B cell (primary cell): ENCODE measurements around the gene MRTFB. TPM values are rescaled to one million over a fixed set of nuclear protein-coding genes. Genes with fewer than 3 reads are reported as not detected.
A peak's percentile ranks its signal among the peaks of the same experiment; 100 is the strongest.

ENCODE experiments used
- ATAC-seq: fragments of 200-7000 bp; cut with Tn5 transposase; one replicate; pipeline ENCODE4 v1.10.0; 2021; ENCODE audit warnings: low read depth, mild to moderate bottlenecking, moderate number of reproducible peaks, moderate library complexity
- CTCF ChIA-PET: fragments of 350-600 bp; sonication (Branson Sonifier 250); formaldehyde crosslinking; loops from one replicate; lab custom pipeline; 2021; ENCODE audit warnings: antibody characterized with exemption, inconsistent platforms; lab: Charles Lee
- POLR2A ChIA-PET: fragments of 350-600 bp; sonication (Branson Sonifier 250); formaldehyde crosslinking; loops from one replicate; lab custom pipeline; 2021; ENCODE audit warnings: antibody characterized with exemption; lab: Charles Lee
- DNase-seq: peaks from one replicate; pipeline ENCODE4 v3.0.0; 2013
- H2AFZ ChIP-seq: 2 replicates; pipeline ENCODE4 v1.6.1; 2012; ENCODE audit warnings: mild to moderate bottlenecking, low read depth, low read length; ENCODE audit not compliant: insufficient read depth, poor library complexity, severe bottlenecking
- H3K27ac ChIP-seq, 2 donors: 1 replicate in 1 of 2; 2 replicates in 1 of 2; pipeline ENCODE4 v1.5.1; 2012 to 2013; ENCODE audit warnings: low read length in 2 of 2, mild to moderate bottlenecking in 2 of 2, moderate library complexity in 1 of 2
- H3K27me3 ChIP-seq, 4 experiments: fragments of 200-600 bp in 1 of 4; sonication (generic) in 1 of 4; replicated peaks in 1 of 4; 1 replicate in 2 of 4; 2 replicates in 2 of 4; pipeline versions ENCODE4 v1.6.1 to v1.7.0; 2013 to 2016; ENCODE audit warnings: low read length in 3 of 4, mild to moderate bottlenecking in 2 of 4, mixed read lengths in 1 of 4, moderate library complexity in 1 of 4; ENCODE audit not compliant: insufficient read depth in 4 of 4, control insufficient read depth in 3 of 4; ENCODE audit errors: control extremely low read depth in 1 of 4
- H3K36me3 ChIP-seq, 2 experiments: replicated peaks in 1 of 2; 1 replicate in 1 of 2; 2 replicates in 1 of 2; pipeline versions ENCODE4 v1.6.1 to v1.7.1; 2013; ENCODE audit warnings: low read length in 1 of 2; ENCODE audit not compliant: insufficient read depth in 2 of 2, control insufficient read depth in 1 of 2; ENCODE audit errors: control extremely low read depth in 1 of 2, extremely low read depth in 1 of 2
- H3K4me1 ChIP-seq, 2 donors: fragments of 200-600 bp in 1 of 2; sonication (generic) in 1 of 2; 1 replicate in 1 of 2; 2 replicates in 1 of 2; pipeline versions ENCODE4 v1.5.1 to v1.6.1; 2013 to 2017; ENCODE audit warnings: low read length in 2 of 2; ENCODE audit not compliant: control insufficient read depth in 2 of 2, insufficient read depth in 2 of 2
- H3K4me2 ChIP-seq: replicated peaks from 2 replicates; pipeline ENCODE3; 2012; ENCODE audit warnings: mild to moderate bottlenecking, low read depth, low read length; ENCODE audit not compliant: poor library complexity, severe bottlenecking
- H3K4me3 ChIP-seq, 5 experiments: fragments of 200-600 bp in 1 of 5; sonication (generic) in 1 of 5; 1 replicate in 3 of 5; 2 replicates in 2 of 5; pipeline versions ENCODE4 v1.5.1 to v1.7.0; 2011 to 2016; ENCODE audit warnings: low read length in 4 of 5, mild to moderate bottlenecking in 4 of 5, low read depth in 2 of 5, control low read depth in 1 of 5, moderate library complexity in 1 of 5; ENCODE audit not compliant: insufficient read depth in 1 of 5; ENCODE audit errors: control extremely low read depth in 1 of 5, extremely low read depth in 1 of 5
- H3K79me2 ChIP-seq: fragments of 200-600 bp; sonication (generic); one replicate; pipeline ENCODE4 v1.6.0; 2016; ENCODE audit warnings: low read length; ENCODE audit not compliant: control insufficient read depth, insufficient read depth
- H3K9ac ChIP-seq: fragments of 200-600 bp; sonication (generic); 2 replicates; pipeline ENCODE4 v1.6.1; 2017; ENCODE audit warnings: mild to moderate bottlenecking, low read length, moderate library complexity
- H3K9me3 ChIP-seq, 3 donors: one replicate each; pipeline versions ENCODE4 v1.6.1 to v1.7.1; 2013; ENCODE audit warnings: low read length in 2 of 3; ENCODE audit not compliant: control insufficient read depth in 2 of 3, insufficient read depth in 1 of 3; ENCODE audit errors: control extremely low read depth in 1 of 3
- H4K20me1 ChIP-seq: 2 replicates; pipeline ENCODE4 v1.6.0; 2012; ENCODE audit warnings: mild to moderate bottlenecking, low read length; ENCODE audit not compliant: insufficient read depth, control insufficient read depth, poor library complexity, severe bottlenecking
- H3K27ac Mint-ChIP-seq: one replicate; pipeline ENCODE4 v1.8.0; 2021; ENCODE audit warnings: mixed read lengths
- H3K27me3 Mint-ChIP-seq: one replicate; pipeline ENCODE4 v1.8.0; 2021; ENCODE audit warnings: mixed read lengths
- H3K4me1 Mint-ChIP-seq: one replicate; pipeline ENCODE4 v1.8.0; 2021; ENCODE audit warnings: mixed read lengths
- H3K4me3 Mint-ChIP-seq: one replicate; pipeline ENCODE4 v1.8.0; 2021; ENCODE audit warnings: mixed read lengths
- H3K9me3 Mint-ChIP-seq: one replicate; pipeline ENCODE4 v1.8.0; 2022; ENCODE audit warnings: mixed read lengths; ENCODE audit not compliant: insufficient read depth
- EZH2 ChIP-seq: IDR thresholded peaks from 2 replicates; pipeline ENCODE4 v1.6.1; 2012; ENCODE audit warnings: borderline replicate concordance, low read depth, mild to moderate bottlenecking, moderate library complexity, low read length; ENCODE audit not compliant: insufficient read depth, poor library complexity, severe bottlenecking
- WGBS: methylation state at CpG from one replicate; pipeline ENCODE4 v1.1.5; 2013; ENCODE audit warnings: missing lambda C conversion rate; ENCODE audit not compliant: insufficient coverage; 5-methylcytosine and 5-hydroxymethylcytosine counted together
- intact Hi-C: fragments of 100-400 bp; cut with micrococcal nuclease; formaldehyde crosslinking; loops from one replicate; pipeline ENCODE4 v1.10.0; 2022
- polyA plus RNA-seq: library from polyadenylated mRNA; depleted of rRNA; stranded (reverse); fragments of >200 nt; gene quantifications from 2 replicates; pipeline ENCODE4 v1.2.3, GENCODE V29; 2012
- total RNA-seq, 2 donors: library from RNA; stranded (reverse); fragments of 120-200 nt in 1 of 2; gene quantifications; 1 replicate in 1 of 2; 2 replicates in 1 of 2; pipeline versions ENCODE4 v1.2.3 to v1.2.4, GENCODE V29; 2013 to 2022
- TF ChIP-seq, protein P1 (sequence below): fragments of 200-600 bp; IDR thresholded peaks from one replicate; pipeline ENCODE4 v1.8.0; 2022; ENCODE audit warnings: antibody characterized with exemption, mild to moderate bottlenecking

MRTFB gene
- total and polyA plus RNA-seq, 2 donors (not counting 1 experiment from before 2014, with no cell fraction given), result 6.6 to 39.5 TPM

DNA sequence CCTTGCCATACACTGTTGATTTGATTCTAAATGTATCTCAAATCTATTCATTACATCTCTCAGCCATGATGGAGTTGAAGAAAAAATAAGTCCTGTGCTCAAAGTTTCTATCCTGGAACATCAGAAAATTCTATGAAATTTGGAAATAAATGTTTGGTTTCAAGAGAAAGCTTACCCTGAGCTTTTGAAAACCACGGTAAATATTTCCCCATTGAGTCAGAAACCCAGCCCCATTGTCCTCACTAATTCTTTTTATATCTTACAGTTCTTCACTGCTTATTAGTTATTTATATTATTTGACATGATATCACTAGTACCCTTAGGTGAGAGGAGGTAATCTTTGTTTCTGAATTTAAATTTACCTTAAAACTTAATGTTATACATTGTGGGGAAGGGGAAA is 128.5 kb downstream of the MRTFB start:
- Histone ChIP-seq H3K9ac (no peak overlapping the region), H3K4me2 (no peak overlapping the region), H2AFZ (no peak overlapping the region), H3K9me3 (no peaks in the 10 kb centered on the region), H4K20me1 (no peaks in the 10 kb centered on the region), H3K27me3 (no peaks in the 10 kb centered on the region), H3K79me2 (no peaks in the 10 kb centered on the region), H3K4me3 (no peak overlapping the region), H3K27ac (no peak overlapping the region), H3K4me1 (peaks cover 0 to 9% of the 10 kb centered on the region in 2 donors), H3K36me3 (no peaks in the 10 kb centered on the region)
- TF ChIP-seq EZH2, result no peak
- TF ChIP-seq, protein P1, sequence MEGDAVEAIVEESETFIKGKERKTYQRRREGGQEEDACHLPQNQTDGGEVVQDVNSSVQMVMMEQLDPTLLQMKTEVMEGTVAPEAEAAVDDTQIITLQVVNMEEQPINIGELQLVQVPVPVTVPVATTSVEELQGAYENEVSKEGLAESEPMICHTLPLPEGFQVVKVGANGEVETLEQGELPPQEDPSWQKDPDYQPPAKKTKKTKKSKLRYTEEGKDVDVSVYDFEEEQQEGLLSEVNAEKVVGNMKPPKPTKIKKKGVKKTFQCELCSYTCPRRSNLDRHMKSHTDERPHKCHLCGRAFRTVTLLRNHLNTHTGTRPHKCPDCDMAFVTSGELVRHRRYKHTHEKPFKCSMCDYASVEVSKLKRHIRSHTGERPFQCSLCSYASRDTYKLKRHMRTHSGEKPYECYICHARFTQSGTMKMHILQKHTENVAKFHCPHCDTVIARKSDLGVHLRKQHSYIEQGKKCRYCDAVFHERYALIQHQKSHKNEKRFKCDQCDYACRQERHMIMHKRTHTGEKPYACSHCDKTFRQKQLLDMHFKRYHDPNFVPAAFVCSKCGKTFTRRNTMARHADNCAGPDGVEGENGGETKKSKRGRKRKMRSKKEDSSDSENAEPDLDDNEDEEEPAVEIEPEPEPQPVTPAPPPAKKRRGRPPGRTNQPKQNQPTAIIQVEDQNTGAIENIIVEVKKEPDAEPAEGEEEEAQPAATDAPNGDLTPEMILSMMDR, result no peak
- H3K27me3 Mint-ChIP-seq, result no peaks in the 10 kb centered on the region
- intact Hi-C loops, result no loop called here
- no peak overlapping the region for H3K27ac Mint-ChIP-seq
- H3K9me3 Mint-ChIP-seq, result no peaks in the 10 kb centered on the region
- no peak for ATAC-seq
- H3K4me1 Mint-ChIP-seq, result peaks cover 14% of the 10 kb centered on the region
- POLR2A ChIA-PET, result no interaction called here
- no peak for DNase-seq
- no peak overlapping the region for H3K4me3 Mint-ChIP-seq
- no CpG with 5 or more reads among the region's 1 CpG for WGBS
- CTCF ChIA-PET, result no interaction called here

DNA sequence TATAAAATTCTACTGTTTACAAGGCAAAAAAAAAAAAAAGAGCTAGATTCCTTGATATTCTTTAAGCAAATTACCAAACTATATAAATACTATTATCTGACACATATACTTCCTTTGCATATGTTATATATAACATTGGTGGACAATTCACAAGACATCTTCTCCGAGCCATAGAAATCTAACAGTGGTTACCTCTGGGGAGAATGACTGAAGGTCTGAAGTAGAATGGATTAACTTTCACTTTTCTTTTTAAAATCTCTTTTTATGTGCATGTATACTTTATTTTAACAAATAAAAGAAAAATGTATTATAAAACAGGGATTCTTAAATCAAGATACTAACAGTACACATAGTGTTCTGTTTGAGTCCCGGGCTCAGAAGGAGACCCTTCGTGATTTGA is 131.0 kb downstream of the MRTFB start:
- no peak for ATAC-seq
- H3K27ac Mint-ChIP-seq, result no peak overlapping the region
- no peaks in the 10 kb centered on the region for H4K20me1 ChIP-seq
- no peak overlapping the region for H3K4me3 Mint-ChIP-seq
- no peak for DNase-seq
- no peaks in the 10 kb centered on the region for H3K36me3 ChIP-seq
- H3K9me3 Mint-ChIP-seq, result no peaks in the 10 kb centered on the region
- no CpG with 5 or more reads among the region's 3 CpGs for whole genome bisulfite sequencing
- intact Hi-C loops, result no loop called here
- no peaks in the 10 kb centered on the region for H3K27me3 ChIP-seq
- peaks cover 4% of the 10 kb centered on the region for H3K4me1 Mint-ChIP-seq
- H3K4me1 ChIP-seq, result peaks cover 0 to under 1% of the 10 kb centered on the region in 2 donors
- no peaks in the 10 kb centered on the region for H3K9me3 ChIP-seq
- peak overlapping the region; percentile 23 for H3K4me2 ChIP-seq
- ChIA-PET POLR2A (no interaction called here), CTCF (no interaction called here)
- no peak overlapping the region for H3K9ac ChIP-seq
- H2AFZ ChIP-seq, result no peak overlapping the region
- H3K4me3 ChIP-seq, result no peak overlapping the region
- H3K79me2 ChIP-seq, result no peaks in the 10 kb centered on the region
- TF ChIP-seq, protein P1, result no peak
- no peak for TF ChIP-seq EZH2
- H3K27ac ChIP-seq, result no peak overlapping the region
- H3K27me3 Mint-ChIP-seq, result no peaks in the 10 kb centered on the region
